ENCODE results near the gene AIG1.

- TF ChIP-seq, protein P1, sequence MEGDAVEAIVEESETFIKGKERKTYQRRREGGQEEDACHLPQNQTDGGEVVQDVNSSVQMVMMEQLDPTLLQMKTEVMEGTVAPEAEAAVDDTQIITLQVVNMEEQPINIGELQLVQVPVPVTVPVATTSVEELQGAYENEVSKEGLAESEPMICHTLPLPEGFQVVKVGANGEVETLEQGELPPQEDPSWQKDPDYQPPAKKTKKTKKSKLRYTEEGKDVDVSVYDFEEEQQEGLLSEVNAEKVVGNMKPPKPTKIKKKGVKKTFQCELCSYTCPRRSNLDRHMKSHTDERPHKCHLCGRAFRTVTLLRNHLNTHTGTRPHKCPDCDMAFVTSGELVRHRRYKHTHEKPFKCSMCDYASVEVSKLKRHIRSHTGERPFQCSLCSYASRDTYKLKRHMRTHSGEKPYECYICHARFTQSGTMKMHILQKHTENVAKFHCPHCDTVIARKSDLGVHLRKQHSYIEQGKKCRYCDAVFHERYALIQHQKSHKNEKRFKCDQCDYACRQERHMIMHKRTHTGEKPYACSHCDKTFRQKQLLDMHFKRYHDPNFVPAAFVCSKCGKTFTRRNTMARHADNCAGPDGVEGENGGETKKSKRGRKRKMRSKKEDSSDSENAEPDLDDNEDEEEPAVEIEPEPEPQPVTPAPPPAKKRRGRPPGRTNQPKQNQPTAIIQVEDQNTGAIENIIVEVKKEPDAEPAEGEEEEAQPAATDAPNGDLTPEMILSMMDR (IDR thresholded peaks at IDR 0.05), result no peak
- TF ChIP-seq POLR2A (IDR thresholded peaks at IDR 0.05), result no peak
Observed at GRCh38 chr6:143087856-143088255, 27.2 kb downstream of the AIG1 start.

All from body of pancreas (tissue), 4 donors.